Raji (cell line): ENCODE data around the gene SGTA.

Source experiments
- POLR2A ChIP-seq: IDR thresholded peaks from 2 replicates; pipeline ENCODE4 v1.6.1; 2011; ENCODE audit warnings: low read depth, low read length, control low read depth; ENCODE audit not compliant: insufficient read depth

Gene SGTA

DNA sequence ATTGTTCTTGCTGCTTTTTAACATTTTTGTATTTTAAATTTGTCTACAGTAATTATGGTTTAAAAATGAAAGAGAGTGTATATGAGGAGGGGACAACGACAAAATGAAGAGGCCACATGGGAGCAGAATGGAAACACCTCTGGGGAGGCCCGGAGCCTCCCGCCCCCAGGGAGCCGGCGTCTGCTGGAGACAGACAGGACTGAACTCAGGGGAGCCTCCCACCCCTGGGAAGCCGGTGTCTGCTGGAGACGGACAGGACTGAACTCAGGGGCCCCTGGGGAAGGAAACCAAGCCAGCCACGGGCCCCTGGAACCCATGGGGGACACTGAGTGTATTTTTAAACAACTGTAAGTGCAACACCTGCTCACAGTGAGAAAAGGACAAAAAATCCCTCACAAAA lies 26.6 kb downstream of the SGTA start:
- TF ChIP-seq POLR2A: no peak

DNA sequence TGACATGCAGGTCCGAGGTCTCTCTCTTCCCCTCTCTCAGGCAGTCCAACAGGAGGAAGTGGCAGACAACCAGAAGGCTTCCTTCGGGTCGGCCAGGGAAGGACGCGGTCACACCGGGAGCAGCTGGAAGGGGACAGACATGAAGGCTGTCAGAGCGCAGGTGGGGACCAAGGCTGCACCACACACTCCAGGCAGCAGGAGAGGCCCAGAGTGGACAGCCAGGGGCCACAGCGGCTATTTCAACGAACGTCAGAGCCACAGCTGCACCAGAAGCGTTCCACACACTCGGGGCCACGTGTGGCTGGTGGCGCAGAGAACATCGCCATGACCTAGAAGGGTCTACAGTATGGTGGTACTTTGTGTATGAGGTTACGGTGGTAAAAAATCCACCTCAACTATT lies 27.3 kb downstream of the SGTA start:
- no peak for TF ChIP-seq POLR2A

- TF ChIP-seq POLR2A: no peak
These were observed 27.7 kb downstream of the SGTA start for GRCh38 chr19:2755448-2755705.

GRCh38 chr19:2754659-2755447 lies 28.2 kb downstream of the SGTA start:
- no peak for TF ChIP-seq POLR2A

- TF ChIP-seq POLR2A: no peak
These were observed 31.6 kb downstream of the SGTA start for GRCh38 chr19:2751438-2751830.

DNA sequence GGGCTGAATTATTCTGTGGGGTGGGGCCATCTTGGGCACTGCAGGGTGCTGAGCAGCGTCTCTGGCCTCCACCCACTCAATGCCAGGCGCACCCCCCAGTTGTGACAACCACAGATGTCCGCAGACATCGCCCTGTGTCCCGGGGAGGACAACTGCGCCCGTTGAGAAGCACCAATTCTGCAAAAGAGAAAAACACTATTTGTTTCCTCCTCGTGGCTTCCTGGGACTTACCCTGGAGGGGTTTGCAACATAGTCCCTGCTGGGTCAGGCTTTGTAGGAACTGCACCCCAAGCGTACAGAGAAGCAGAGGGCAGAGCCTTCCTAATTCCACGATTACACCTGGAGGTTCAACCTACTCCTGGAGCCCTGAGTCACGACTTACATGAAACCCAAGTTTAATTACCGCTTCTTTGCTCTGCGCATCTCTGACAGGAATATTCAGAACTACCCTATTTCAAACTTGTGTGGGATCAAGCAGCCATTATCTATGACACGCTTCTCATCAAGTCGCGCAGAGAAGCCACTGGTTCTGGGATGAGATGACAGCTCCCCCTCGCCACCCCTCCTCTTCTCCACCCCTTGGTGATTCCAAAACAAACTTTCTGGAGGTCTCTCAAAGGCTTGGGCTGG lies 32.1 kb downstream of the SGTA start:
- TF ChIP-seq POLR2A: no peak

GRCh38 chr19:2747349-2747748 lies 35.7 kb downstream of the SGTA start:
- no peak for TF ChIP-seq POLR2A

DNA sequence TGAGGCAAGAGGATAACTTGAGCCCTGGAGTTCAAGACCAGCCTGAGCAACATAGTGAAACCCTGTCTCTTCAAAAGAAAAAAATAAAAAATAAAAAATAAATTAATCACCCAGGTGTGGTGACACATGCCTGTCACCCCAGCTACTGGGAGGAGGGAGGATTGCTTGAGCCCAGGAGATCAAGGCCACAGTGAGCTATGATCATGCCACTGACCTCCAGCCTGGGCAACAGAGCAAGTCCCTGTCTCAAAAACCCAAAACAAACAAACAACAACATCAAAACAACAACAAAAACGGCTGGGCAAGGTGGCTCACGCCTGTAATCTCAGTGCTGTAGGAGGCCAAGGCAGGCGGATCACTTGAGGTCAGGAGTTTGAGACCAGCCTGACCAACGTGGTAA lies 39.0 kb downstream of the SGTA start:
- no peak for TF ChIP-seq POLR2A

DNA sequence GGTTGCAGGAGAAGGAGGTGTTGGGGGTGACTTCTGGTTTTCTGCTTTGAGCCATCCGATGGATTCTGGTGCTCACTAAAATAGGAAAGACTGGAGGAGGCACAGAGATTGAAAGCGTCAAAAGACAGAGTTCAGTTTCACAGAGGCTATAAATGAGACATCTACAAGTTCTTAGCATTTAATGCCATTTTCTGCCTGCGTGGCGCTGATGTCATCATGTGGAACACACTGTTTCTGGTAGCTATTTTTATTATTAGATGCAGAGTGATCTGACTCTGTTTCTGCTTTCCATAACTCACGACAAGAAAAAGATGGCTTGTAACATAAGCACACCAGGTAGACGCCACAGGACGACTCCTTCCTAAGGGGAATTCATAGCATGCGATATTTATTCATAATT lies 40.0 kb downstream of the SGTA start:
- no peak for TF ChIP-seq POLR2A

DNA sequence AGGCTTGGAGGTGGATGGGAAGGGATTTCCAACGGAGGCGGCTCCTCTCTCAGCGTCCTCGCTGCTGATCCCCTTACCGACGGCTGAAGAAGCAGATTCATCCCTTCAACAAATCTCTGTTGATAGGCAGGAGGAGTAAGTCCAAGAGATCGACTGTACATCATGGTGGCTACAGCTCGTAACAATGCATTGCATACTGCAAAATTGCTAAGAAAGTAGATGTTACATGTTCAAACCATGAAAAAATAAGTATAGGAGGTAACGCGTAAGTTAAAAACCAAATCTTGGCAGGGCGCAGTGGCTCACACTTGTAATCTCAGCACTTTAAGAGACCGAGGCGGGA lies 42.8 kb downstream of the SGTA start:
- TF ChIP-seq POLR2A: no peak

- TF ChIP-seq POLR2A: peak; percentile 52; the same call in 1 of the 2 replicates
These were observed 43.3 kb downstream of the SGTA start, which contains the start of gene SLC39A3 for GRCh38 chr19:2739602-2740313. Gene SLC39A3, minus strand, starts transcription at chr19:2740017. Its CDS starts 2,760 bp downstream, at chr19:2737257.

- no peak for TF ChIP-seq POLR2A
These were observed 46.4 kb downstream of the SGTA start for GRCh38 chr19:2736550-2737190.

- TF ChIP-seq POLR2A: no peak
These were observed 47.7 kb downstream of the SGTA start for GRCh38 chr19:2735374-2735773.

- no peak for TF ChIP-seq POLR2A
These were observed 48.3 kb downstream of the SGTA start for GRCh38 chr19:2734589-2735288.

DNA sequence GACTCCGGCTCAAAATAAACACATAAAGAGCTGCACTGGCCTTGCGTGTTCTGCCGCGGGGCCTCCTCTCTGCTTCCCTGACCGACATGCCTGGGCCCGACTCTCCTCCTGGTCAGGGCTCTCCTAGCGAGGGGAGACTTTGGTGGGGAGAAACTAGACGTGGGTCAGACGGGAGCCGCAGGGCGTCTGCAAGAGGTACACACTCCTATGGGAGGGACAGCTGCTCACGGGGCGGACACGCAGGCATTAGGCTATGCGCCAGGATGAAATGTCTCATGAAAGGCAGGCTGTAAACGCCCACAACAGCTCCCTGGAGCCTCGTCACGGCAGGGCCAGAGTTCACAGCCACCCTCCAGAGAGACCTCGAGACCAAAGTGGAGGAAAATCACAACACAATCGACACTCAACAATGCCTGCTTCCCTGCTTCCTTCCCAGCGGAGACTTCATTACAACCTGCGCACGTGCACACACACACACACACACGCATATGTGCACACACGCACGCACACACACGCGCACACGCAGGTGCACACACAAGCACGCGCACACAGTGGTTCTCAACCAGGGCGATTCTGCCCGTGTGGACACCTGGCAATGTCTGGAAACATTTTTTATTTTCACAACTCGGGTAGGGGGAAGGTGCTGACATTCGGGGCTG lies 49.0 kb downstream of the SGTA start:
- TF ChIP-seq POLR2A: no peak
